PC-3 (cell line): ENCODE data around the gene MTMR4. TPM values are rescaled to one million over a fixed set of nuclear protein-coding genes. Genes with fewer than 3 reads are reported as not detected.

Experiments
- ATAC-seq: fragments of 200-7000 bp; cut with Tn5 transposase; 2 replicates; pipeline ENCODE4 v1.9.1; 2020; ENCODE audit warnings: mild to moderate bottlenecking, moderate library complexity
- BruUV-seq: library from RNA; stranded (reverse); fragments of 400-500 nt; replicated peaks from 2 replicates; lab custom pipeline; 2021; lab: Mats Ljungman, UMichigan
- CTCF ChIA-PET: fragments of 300-600 bp; sonication (Branson Sonifier 250); formaldehyde crosslinking; loops from one replicate; lab custom pipeline; 2022; ENCODE audit warnings: antibody characterized with exemption; lab: Charles Lee
- POLR2A ChIA-PET: fragments of 300-600 bp; sonication (Branson Sonifier 250); formaldehyde crosslinking; loops from one replicate; lab custom pipeline; 2022; ENCODE audit warnings: antibody characterized with exemption; ENCODE audit not compliant: unreplicated experiment; lab: Charles Lee
- DNase-seq: peaks from one replicate; pipeline ENCODE4 v3.0.0-alpha.2; 2015
- H2AFZ ChIP-seq: fragments of 300-600 bp; sonication (generic); 2 replicates; pipeline ENCODE4 v1.6.0; 2016; ENCODE audit warnings: antibody characterized with exemption, low read length
- H3F3A ChIP-seq: fragments of 300-600 bp; sonication (generic); one replicate; pipeline ENCODE4 v1.6.0; 2017; ENCODE audit warnings: antibody characterized with exemption, low read length, control low read depth, mild to moderate bottlenecking; ENCODE audit not compliant: unreplicated experiment
- H3K27ac ChIP-seq: fragments of 300-600 bp; sonication (generic); 2 replicates; pipeline ENCODE4 v1.5.1; 2016; ENCODE audit warnings: mild to moderate bottlenecking, low read length
- H3K27me3 ChIP-seq: fragments of 300-600 bp; sonication (generic); 2 replicates; pipeline ENCODE4 v1.6.1; 2016; ENCODE audit warnings: low read length, mixed read lengths
- H3K36me3 ChIP-seq: fragments of 300-600 bp; sonication (generic); 2 replicates; pipeline ENCODE4 v1.6.1; 2016; ENCODE audit warnings: low read depth, mixed run types, low read length, mixed read lengths
- H3K4me1 ChIP-seq: fragments of 300-600 bp; sonication (generic); 2 replicates; pipeline ENCODE4 v1.5.1; 2016; ENCODE audit warnings: low read length; ENCODE audit not compliant: insufficient read depth
- H3K4me2 ChIP-seq: fragments of 300-600 bp; sonication (generic); 2 replicates; pipeline ENCODE4 v1.6.0; 2016; ENCODE audit warnings: low read length
- H3K4me3 ChIP-seq: fragments of 300-600 bp; sonication (generic); 2 replicates; pipeline ENCODE4 v1.5.1; 2016; ENCODE audit warnings: mild to moderate bottlenecking, low read length, mixed read lengths
- H3K79me2 ChIP-seq: fragments of 300-600 bp; sonication (generic); 2 replicates; pipeline ENCODE4 v1.6.1; 2017; ENCODE audit warnings: low read length, mixed read lengths
- H3K9ac ChIP-seq: fragments of 300-600 bp; sonication (generic); 2 replicates; pipeline ENCODE4 v1.6.0; 2016; ENCODE audit warnings: mild to moderate bottlenecking, low read length
- H3K9me2 ChIP-seq: fragments of 300-600 bp; sonication (generic); replicated peaks from 2 replicates; pipeline ENCODE4 v1.6.1; 2016; ENCODE audit warnings: mixed run types, low read length, mixed read lengths
- H3K9me3 ChIP-seq: fragments of 300-600 bp; sonication (generic); 2 replicates; pipeline ENCODE4 v1.6.1; 2016; ENCODE audit warnings: low read length, mixed read lengths
- H4K20me1 ChIP-seq: fragments of 300-600 bp; sonication (generic); 2 replicates; pipeline ENCODE4 v1.6.1; 2016; ENCODE audit warnings: low read length, mixed read lengths
- CTCF ChIP-seq: fragments of 300-600 bp; sonication (generic); conservative IDR thresholded peaks from 2 replicates; pipeline ENCODE4 v1.5.1; 2017; ENCODE audit warnings: antibody characterized with exemption, low read depth, mild to moderate bottlenecking, low read length
- EZH2 ChIP-seq: fragments of 300-600 bp; sonication (generic); IDR thresholded peaks from one replicate; pipeline ENCODE4 v1.6.1; 2017; ENCODE audit warnings: antibody characterized with exemption, mild to moderate bottlenecking, low read length; ENCODE audit not compliant: unreplicated experiment
- EZH2phosphoT487 ChIP-seq: fragments of 300-600 bp; sonication (generic); IDR thresholded peaks from 2 replicates; pipeline ENCODE4 v1.6.1; 2018; ENCODE audit warnings: mild to moderate bottlenecking, antibody characterized with exemption, low read length, borderline replicate concordance
- intact Hi-C: fragments of 100-400 bp; cut with micrococcal nuclease; formaldehyde crosslinking; loops from 2 replicates; pipeline ENCODE4 v1.9.0; 2023
- total RNA-seq: library from RNA; depleted of rRNA; stranded (reverse); fragments of >200 nt; gene quantifications from 2 replicates; pipeline ENCODE4 v1.2.3, GENCODE V29; 2014

Gene MTMR4
- total RNA-seq, 1 experiment from 2014 or later = 48.7 TPM

GRCh38 chr17:58534901-58535421 lies 20.5 kb upstream of the MTMR4 start:
- intact Hi-C loops = no loop called here
- CTCF ChIA-PET = interaction anchor here (0.6 kb wide), 1 partner anchor 10 kb away, joined by 3 read pairs; no protein-coding TSS in a partner anchor
- peaks cover 9% of the 10 kb centered on the region for H3K27me3 ChIP-seq
- H3K79me2 ChIP-seq = no peaks in the 10 kb centered on the region
- no TSS peak for BruUV-seq
- no peak overlapping the region for H3K9ac ChIP-seq
- no peak overlapping the region for H3K4me2 ChIP-seq
- no peaks in the 10 kb centered on the region for H3F3A ChIP-seq
- H4K20me1 ChIP-seq = no peaks in the 10 kb centered on the region
- ATAC-seq = peak; percentile 2; the same call in 1 of the 2 replicates
- H3K36me3 ChIP-seq = no peaks in the 10 kb centered on the region
- TF ChIP-seq EZH2 (no peak), EZH2phosphoT487 (no peak), CTCF (no peak)
- no peak overlapping the region for H3K4me3 ChIP-seq
- DNase-seq = peak; percentile 53
- H2AFZ ChIP-seq = no peak overlapping the region
- peaks cover 21% of the 10 kb centered on the region for H3K4me1 ChIP-seq
- no peak overlapping the region for H3K27ac ChIP-seq
- H3K9me3 ChIP-seq = no peaks in the 10 kb centered on the region
- POLR2A ChIA-PET = interaction anchor here (0.6 kb wide), 2 partner anchors 97 to 819 kb away, joined by 3 to 5 read pairs; no protein-coding TSS in a partner anchor
- no peaks in the 10 kb centered on the region for H3K9me2 ChIP-seq

- Histone ChIP-seq H3K27ac (no peak overlapping the region), H3F3A (no peaks in the 10 kb centered on the region), H3K4me1 (peaks cover 21% of the 10 kb centered on the region), H3K36me3 (no peaks in the 10 kb centered on the region), H3K9me3 (no peaks in the 10 kb centered on the region), H3K4me2 (no peak overlapping the region), H3K4me3 (no peak overlapping the region), H2AFZ (no peak overlapping the region), H3K9ac (no peak overlapping the region), H3K27me3 (peaks cover 9% of the 10 kb centered on the region), H3K79me2 (no peaks in the 10 kb centered on the region), H3K9me2 (no peaks in the 10 kb centered on the region), H4K20me1 (no peaks in the 10 kb centered on the region)
- DNase-seq (no peak), ATAC-seq (no peak)
- ChIA-PET CTCF (interaction anchor here (0.6 kb wide), 1 partner anchor 10 kb away, joined by 3 read pairs; no protein-coding TSS in a partner anchor), POLR2A (interaction anchor here (0.5 to 0.6 kb wide), 2 partner anchors 527 to 820 kb away, joined by 3 to 5 read pairs; partner anchors contain the start of gene SRSF1)
- no TSS peak for BruUV-seq
- TF ChIP-seq EZH2 (no peak), CTCF (peak; percentile 27; the same call in 1 of the 2 replicates), EZH2phosphoT487 (no peak)
- intact Hi-C loops = no loop called here
These were observed 19.9 kb upstream of the MTMR4 start for GRCh38 chr17:58534331-58534730.

DNA sequence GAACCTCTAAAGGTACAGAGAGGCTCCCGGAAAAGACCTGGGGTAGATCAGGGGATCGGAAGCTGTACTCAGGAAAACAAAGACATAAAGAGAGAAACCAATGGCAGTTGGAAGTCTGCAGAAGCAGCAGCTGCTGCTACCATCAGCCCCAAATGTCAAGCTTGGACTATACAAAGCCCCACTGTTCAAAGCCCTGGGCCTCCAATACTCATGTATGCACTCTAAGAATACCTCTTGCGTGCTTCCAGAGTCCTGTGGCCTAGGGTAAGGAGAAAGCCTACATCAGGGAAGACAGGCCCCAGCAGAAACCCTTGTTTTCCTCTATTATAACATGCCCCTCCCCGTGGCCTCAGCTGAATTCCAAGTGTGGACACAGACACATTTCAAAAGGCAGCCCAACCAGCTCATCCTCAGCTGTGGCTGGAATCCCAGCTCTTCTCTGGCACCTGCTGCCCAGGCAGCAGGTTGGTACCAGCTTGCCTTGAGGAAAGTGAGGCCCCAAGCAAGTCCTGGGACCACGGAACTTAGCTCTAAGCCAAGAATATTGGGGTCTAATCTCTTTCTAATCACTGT lies 19.3 kb upstream of the MTMR4 start:
- no TSS peak for BruUV-seq

More for the DNA sequence above, 19.3 kb upstream of the MTMR4 start:
- intact Hi-C loops = no loop called here
- no peaks in the 10 kb centered on the region for H3K9me3 ChIP-seq
- CTCF ChIA-PET = no interaction called here
- DNase-seq (no peak), ATAC-seq (no peak)
- no peak overlapping the region for H3K4me3 ChIP-seq
- no peak overlapping the region for H3K4me2 ChIP-seq
- H3F3A ChIP-seq = no peaks in the 10 kb centered on the region
- POLR2A ChIA-PET = interaction anchor here (0.5 to 0.6 kb wide), 2 partner anchors 368 to 526 kb away, joined by 3 to 6 read pairs; partner anchors contain the start of gene SRSF1
- no peaks in the 10 kb centered on the region for H3K79me2 ChIP-seq
- no peaks in the 10 kb centered on the region for H3K36me3 ChIP-seq
- H4K20me1 ChIP-seq = no peaks in the 10 kb centered on the region
- peaks cover 9% of the 10 kb centered on the region for H3K27me3 ChIP-seq
- H2AFZ ChIP-seq = no peak overlapping the region
- TF ChIP-seq EZH2 (no peak), CTCF (no peak), EZH2phosphoT487 (no peak)
- H3K9ac ChIP-seq = no peak overlapping the region
- no peak overlapping the region for H3K27ac ChIP-seq
- peaks cover 21% of the 10 kb centered on the region for H3K4me1 ChIP-seq
- H3K9me2 ChIP-seq = no peaks in the 10 kb centered on the region
